ENCODE results near the gene RPN2. TPM values are rescaled to one million over a fixed set of nuclear protein-coding genes. Genes with fewer than 3 reads are reported as not detected.

RPN2 gene
- total and polyA plus RNA-seq, 2 of the 13 experiments (the other 11 are each of a cell fraction or from before 2014, with no cell fraction given): 587 to 1,818 TPM

DNA sequence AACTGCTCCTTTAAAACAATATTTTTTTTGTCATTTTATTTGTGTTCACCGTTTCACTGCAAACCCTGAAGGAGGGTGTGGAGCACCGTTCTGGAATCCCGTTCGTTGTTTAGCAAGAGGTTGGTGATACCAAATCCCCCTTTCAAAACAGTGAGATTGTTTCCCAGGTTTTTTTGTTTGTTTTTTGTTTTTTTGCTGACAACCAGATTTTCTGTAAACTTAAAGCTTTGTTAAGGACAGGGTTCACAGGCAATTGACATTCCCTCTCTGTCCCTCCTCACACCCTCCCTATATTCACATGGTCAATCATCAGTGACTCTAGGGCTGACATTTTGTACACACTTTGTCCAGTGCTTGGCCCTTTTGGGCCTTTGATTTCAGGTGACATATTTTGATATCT, 21.2 kb downstream of the RPN2 start:
- no peak overlapping the region for H3K4me3 ChIP-seq (replicated peaks in 1 of 3; ENCODE audit: insufficient read depth in 1 of 3, low read depth in 2 of 3, low read length in 3 of 3)
- H2AFZ ChIP-seq (ENCODE audit: low read length): no peak overlapping the region
- intact Hi-C loops (cut with micrococcal nuclease; ENCODE audit: unreplicated experiment): no loop called here
- WGBS (ENCODE audit: low lambda C conversion rate): 96% methylated on average over 4 of the region's 4 CpGs
- CTCF ChIA-PET (ENCODE audit: low intra/inter-chr PET ratio, low total read pairs): no interaction called here
- in situ Hi-C loops (cut with HindIII; ENCODE audit: extremely low pct_ligation_motif_present, low pct_unique_long_range_greater_than_20kb): no loop called here
- FAIRE-seq (no peak), ATAC-seq (no peak), DNase-seq (ENCODE audit: low spot score) (no peak)
- POLR2A ChIA-PET: interaction anchor here (0.7 kb wide), 1 partner anchor 10 kb away, joined by 3 read pairs; no protein-coding TSS in a partner anchor
- H4K20me1 ChIP-seq (ENCODE audit: insufficient read depth, low read length): peaks cover 47% of the 10 kb centered on the region
- H3K4me2 ChIP-seq (ENCODE audit: low read depth, low read length): no peak overlapping the region
- H3K27me3 ChIP-seq (ENCODE audit: control insufficient read depth in 1 of 2, insufficient read depth in 2 of 2, low read length in 2 of 2): no peaks in the 10 kb centered on the region
- H3K27ac ChIP-seq (ENCODE audit: extremely low read length, insufficient read depth, low read length): no peak overlapping the region
- no peak overlapping the region for H3K9ac ChIP-seq (ENCODE audit: insufficient read depth, low read depth, low read length)
- peaks cover 60 to 91% of the 10 kb centered on the region in 2 experiments for H3K36me3 ChIP-seq (replicated peaks in 1 of 2; ENCODE audit: control insufficient read depth in 1 of 2, insufficient read depth in 2 of 2, low read length in 2 of 2)
- H3K9me3 ChIP-seq (ENCODE audit: low read length): no peaks in the 10 kb centered on the region
- no TSS peak for BruUV-seq (replicated peaks)
- TF ChIP-seq, protein P1, sequence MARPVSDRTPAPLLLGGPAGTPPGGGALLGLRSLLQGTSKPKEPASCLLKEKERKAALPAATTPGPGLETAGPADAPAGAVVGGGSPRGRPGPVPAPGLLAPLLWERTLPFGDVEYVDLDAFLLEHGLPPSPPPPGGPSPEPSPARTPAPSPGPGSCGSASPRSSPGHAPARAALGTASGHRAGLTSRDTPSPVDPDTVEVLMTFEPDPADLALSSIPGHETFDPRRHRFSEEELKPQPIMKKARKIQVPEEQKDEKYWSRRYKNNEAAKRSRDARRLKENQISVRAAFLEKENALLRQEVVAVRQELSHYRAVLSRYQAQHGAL (CRISPR knock-in tag; IDR thresholded peaks at IDR 0.05; ENCODE audit: not compliant biosample characterization): no peak
- TF ChIP-seq MAFF (IDR thresholded peaks at IDR 0.05; ENCODE audit: low read depth, low read length) (peak; percentile 86), SNAI1 (CRISPR knock-in tag; IDR thresholded peaks at IDR 0.05; ENCODE audit: borderline replicate concordance) (no peak), MAFK (conservative IDR thresholded peaks at IDR 0.05 in 1 of 2, IDR thresholded peaks at IDR 0.05 in 1 of 2; ENCODE audit: low read length in 2 of 2) (peak; percentile 90 to 92)
- peaks cover 47% of the 10 kb centered on the region for H3K79me2 ChIP-seq (ENCODE audit: insufficient read depth, low read length)
- peaks cover 15% of the 10 kb centered on the region for H3K4me1 ChIP-seq (ENCODE audit: insufficient read depth, low read length)

DNA sequence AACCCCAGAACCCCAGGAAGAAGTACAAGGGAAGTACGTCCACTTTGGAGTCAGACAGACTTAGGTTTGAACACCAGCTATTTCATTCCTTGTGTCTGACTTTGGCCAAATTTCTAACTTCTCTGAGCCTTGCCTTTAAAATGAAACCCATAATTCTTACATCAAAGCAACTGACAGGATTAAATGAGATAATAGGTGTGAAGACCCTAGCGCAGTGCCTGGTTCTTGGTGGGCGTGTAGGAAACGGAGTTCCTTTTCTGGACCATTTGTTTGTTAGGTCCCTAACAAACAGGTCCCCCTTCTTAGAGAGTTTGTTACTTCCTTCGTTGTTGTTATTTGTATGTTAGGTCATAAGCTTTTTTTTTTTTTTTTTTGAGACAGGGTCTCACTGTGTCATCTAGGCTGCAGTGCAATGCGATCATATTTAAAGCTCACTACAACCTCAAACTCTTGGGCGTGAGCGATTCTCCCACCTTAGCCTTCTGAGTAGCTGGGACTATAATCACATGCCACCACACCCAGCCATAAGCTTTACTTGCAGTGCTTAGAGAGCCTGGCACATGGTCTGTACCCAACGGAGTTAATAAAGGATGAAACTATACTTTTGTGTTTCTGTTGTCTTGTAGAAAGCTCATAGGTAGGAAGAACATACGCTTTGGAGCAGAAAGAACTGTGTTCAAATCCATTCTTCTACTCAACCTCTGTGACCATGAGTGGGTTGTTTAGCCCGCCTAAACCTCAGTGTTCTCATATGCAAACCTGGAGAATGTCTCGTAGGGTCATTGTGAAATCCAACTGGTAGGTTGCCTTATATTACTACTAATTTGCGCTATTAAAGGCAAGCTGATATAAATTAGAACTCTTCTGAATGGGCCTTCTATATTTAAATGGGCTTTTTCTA, 22.0 kb downstream of the RPN2 start:
- Histone ChIP-seq H3K4me2 (ENCODE audit: low read depth, low read length) (no peak overlapping the region), H3K9ac (ENCODE audit: insufficient read depth, low read depth, low read length) (no peak overlapping the region), H2AFZ (ENCODE audit: low read length) (no peak overlapping the region), H3K27ac (ENCODE audit: extremely low read length, insufficient read depth, low read length) (peak overlapping the region; percentile 28), H3K4me3 (replicated peaks in 1 of 3; ENCODE audit: insufficient read depth in 1 of 3, low read depth in 2 of 3, low read length in 3 of 3) (no peak overlapping the region), H3K9me3 (ENCODE audit: low read length) (no peaks in the 10 kb centered on the region), H4K20me1 (ENCODE audit: insufficient read depth, low read length) (peaks cover 41% of the 10 kb centered on the region), H3K27me3 (ENCODE audit: control insufficient read depth in 1 of 2, insufficient read depth in 2 of 2, low read length in 2 of 2) (no peaks in the 10 kb centered on the region), H3K4me1 (ENCODE audit: insufficient read depth, low read length) (peaks cover 15% of the 10 kb centered on the region), H3K79me2 (ENCODE audit: insufficient read depth, low read length) (peaks cover 41% of the 10 kb centered on the region), H3K36me3 (replicated peaks in 1 of 2; ENCODE audit: control insufficient read depth in 1 of 2, insufficient read depth in 2 of 2, low read length in 2 of 2) (peaks cover 63 to 99% of the 10 kb centered on the region in 2 experiments)
- ATAC-seq (no peak), FAIRE-seq (no peak), DNase-seq (ENCODE audit: low spot score) (no peak)
- intact Hi-C loops (cut with micrococcal nuclease; ENCODE audit: unreplicated experiment) (no loop called here), in situ Hi-C loops (cut with HindIII; ENCODE audit: extremely low pct_ligation_motif_present, low pct_unique_long_range_greater_than_20kb) (no loop called here)
- TF ChIP-seq CEBPB (IDR thresholded peaks at IDR 0.05; ENCODE audit: borderline replicate concordance, low read depth, low read length) (peak; percentile 35; the same call in 1 of the 2 replicates), ZNF407 (CRISPR knock-in tag; IDR thresholded peaks at IDR 0.05; ENCODE audit: not compliant biosample characterization) (no peak)
- 97% methylated on average over 13 of the region's 13 CpGs for WGBS (ENCODE audit: low lambda C conversion rate)
- BruUV-seq (replicated peaks): no TSS peak
- ChIA-PET CTCF (ENCODE audit: low intra/inter-chr PET ratio, low total read pairs) (interaction anchor here (1.6 to 3.8 kb wide), 2 partner anchors 9 to 333 kb away, joined by 5 to 40 read pairs; no protein-coding TSS in a partner anchor), POLR2A (interaction anchor here (0.7 kb wide), 1 partner anchor 10 kb away, joined by 3 read pairs; no protein-coding TSS in a partner anchor)

Measured in HepG2 (cell line).